Measurements from ENCODE around the gene CTPS2.
"Not testable (repeated sequence)": the region's sequence is repeated elsewhere in the genome, so short reads cannot be mapped to it uniquely, and the experiment has no call there.

CTPS2 gene

DNA sequence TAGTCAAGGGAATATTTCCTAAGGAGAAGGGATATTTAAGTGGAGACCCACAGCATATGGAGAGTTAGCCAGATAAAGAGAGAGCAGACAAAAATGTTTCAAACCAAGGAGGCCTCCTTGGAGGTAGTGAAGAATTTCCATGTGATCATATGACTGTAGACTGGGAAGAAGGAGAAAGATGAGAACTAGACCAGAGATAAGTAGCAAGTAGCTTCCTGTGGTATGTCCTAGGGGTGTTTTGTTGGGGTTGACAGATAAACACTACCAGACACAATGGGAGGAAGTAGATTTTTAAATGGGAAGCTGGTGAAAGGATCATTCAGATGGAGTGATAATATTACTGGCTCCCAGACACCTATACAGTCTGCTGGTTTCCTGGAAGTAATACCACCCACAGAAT is 20.5 kb upstream of the CTPS2 start:
- TF ChIP-seq, protein P1, sequence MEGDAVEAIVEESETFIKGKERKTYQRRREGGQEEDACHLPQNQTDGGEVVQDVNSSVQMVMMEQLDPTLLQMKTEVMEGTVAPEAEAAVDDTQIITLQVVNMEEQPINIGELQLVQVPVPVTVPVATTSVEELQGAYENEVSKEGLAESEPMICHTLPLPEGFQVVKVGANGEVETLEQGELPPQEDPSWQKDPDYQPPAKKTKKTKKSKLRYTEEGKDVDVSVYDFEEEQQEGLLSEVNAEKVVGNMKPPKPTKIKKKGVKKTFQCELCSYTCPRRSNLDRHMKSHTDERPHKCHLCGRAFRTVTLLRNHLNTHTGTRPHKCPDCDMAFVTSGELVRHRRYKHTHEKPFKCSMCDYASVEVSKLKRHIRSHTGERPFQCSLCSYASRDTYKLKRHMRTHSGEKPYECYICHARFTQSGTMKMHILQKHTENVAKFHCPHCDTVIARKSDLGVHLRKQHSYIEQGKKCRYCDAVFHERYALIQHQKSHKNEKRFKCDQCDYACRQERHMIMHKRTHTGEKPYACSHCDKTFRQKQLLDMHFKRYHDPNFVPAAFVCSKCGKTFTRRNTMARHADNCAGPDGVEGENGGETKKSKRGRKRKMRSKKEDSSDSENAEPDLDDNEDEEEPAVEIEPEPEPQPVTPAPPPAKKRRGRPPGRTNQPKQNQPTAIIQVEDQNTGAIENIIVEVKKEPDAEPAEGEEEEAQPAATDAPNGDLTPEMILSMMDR (IDR thresholded peaks at IDR 0.05; ENCODE audit: insufficient read depth, low read length, poor library complexity, severe bottlenecking), result no peak
- no peak for DNase-seq (ENCODE audit: extremely low read depth, insufficient read length)
- Histone ChIP-seq H3K27me3 (replicated peaks; ENCODE audit: control insufficient read depth, insufficient read depth, low read length) (no peaks in the 10 kb centered on the region), H3K36me3 (ENCODE audit: control insufficient read depth, insufficient read depth, low read length) (peaks cover 2% of the 10 kb centered on the region; the same call in 1 of the 2 replicates), H3K4me3 (replicated peaks; ENCODE audit: low read depth, low read length) (no peak overlapping the region)

DNA sequence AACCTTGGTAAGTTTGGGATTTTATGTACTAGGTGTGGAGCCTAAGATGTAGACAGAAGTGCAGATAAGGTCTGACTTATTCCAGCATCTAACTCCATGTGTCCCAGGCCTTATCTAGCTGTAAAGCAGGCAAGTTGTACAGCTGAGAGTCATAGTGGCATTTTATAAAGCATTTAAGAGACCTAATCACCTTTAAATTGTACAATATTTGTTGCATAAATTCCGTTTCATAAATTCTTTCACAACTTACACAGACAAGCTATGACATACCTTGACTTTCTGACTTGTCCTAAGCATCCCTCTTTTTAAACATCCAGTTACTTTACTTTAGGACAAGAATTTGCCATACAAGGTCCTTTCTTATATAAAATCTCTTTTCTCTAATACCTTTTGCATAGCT is 18.0 kb upstream of the CTPS2 start:
- TF ChIP-seq, protein P1 (IDR thresholded peaks at IDR 0.05; ENCODE audit: insufficient read depth, low read length, poor library complexity, severe bottlenecking), result no peak

DNA sequence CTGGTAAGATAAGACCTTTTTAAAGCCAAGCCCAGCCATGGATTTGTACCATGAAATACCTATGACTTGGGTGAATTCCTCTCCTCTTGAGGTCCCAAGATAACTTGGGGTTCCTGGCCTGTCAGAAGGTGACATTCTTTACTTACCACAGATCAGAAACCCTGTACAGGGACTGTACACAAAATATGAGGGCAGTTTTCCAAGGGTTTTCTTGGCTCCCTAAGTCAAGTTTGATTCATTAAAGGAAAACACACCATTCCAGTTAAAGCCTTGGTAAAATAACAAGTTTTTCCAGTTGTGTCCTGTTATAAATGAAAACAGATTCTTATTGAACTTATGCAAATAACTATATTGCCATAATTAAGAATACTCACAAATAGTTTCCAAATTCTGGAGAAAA is 15.2 kb upstream of the CTPS2 start:
- Histone ChIP-seq H3K36me3 (ENCODE audit: control insufficient read depth, insufficient read depth, low read length) (peaks cover 1% of the 10 kb centered on the region; the same call in 1 of the 2 replicates), H3K4me3 (replicated peaks; ENCODE audit: low read depth, low read length) (no peak overlapping the region), H3K27me3 (replicated peaks; ENCODE audit: control insufficient read depth, insufficient read depth, low read length) (no peaks in the 10 kb centered on the region)
- no peak for DNase-seq (ENCODE audit: extremely low read depth, insufficient read length)
- TF ChIP-seq, protein P1 (IDR thresholded peaks at IDR 0.05; ENCODE audit: insufficient read depth, low read length, poor library complexity, severe bottlenecking), result no peak

More for the DNA sequence above, 18.0 kb upstream of the CTPS2 start:
- DNase-seq (ENCODE audit: extremely low read depth, insufficient read length), result no peak
- H3K4me3 ChIP-seq (replicated peaks; ENCODE audit: low read depth, low read length), result no peak overlapping the region
- no peaks in the 10 kb centered on the region for H3K36me3 ChIP-seq (ENCODE audit: control insufficient read depth, insufficient read depth, low read length)
- H3K27me3 ChIP-seq (replicated peaks; ENCODE audit: control insufficient read depth, insufficient read depth, low read length), result no peaks in the 10 kb centered on the region

DNA sequence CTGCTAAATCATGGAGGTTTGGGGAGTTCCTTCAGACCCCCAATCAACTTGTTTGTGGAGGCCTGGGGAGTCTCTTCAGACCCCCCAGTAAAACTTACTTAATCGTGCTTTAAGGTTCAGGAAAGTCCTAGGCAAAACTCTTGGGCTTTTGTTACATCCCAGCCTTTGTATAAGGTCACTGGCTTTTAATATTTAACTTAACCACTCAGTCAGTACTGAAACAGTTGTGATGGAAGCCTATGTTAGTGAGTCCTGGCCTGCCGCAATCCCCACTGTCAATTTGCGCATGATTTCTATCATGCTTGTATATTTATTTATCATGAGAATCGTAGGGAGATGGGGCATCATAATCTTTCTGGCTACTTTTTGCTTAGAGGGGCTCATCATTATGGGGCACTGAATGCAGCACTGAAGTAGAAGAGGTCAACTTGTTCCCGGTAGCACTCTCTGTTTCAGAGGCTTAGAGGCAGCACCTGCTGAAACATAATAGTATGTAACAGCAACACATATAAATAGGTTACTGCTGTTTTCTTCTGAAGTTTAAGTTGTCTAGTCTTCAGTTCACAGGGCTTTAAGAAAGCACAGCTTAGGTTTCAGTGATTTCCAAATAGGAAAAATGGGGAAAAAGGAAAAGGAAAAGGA is 14.0 kb upstream of the CTPS2 start:
- not testable (repeated sequence) for H3K4me3 ChIP-seq (replicated peaks; ENCODE audit: low read depth, low read length); DNase-seq (ENCODE audit: extremely low read depth, insufficient read length); H3K36me3 ChIP-seq (ENCODE audit: control insufficient read depth, insufficient read depth, low read length)

DNA sequence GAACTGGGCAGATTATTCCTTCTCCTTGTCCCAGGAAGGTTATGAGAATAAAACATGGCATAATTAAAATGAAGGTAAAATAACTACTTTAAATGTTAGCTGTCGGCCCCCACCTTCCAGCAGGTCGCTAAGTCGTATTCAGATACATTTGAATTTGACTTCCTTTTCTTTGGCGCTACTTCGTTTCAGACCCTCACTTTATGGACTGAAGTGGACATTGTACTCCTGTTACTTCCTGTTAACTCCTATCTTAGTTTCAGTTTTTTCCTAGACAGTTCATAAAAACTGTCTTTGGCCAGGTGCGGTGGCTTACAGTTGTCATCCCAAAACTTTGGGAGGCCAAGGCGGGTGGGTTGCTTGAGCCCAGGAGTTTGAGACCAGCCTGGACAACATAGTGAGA is 12.6 kb upstream of the CTPS2 start:
- Histone ChIP-seq H3K27me3 (replicated peaks; ENCODE audit: control insufficient read depth, insufficient read depth, low read length) (no peaks in the 10 kb centered on the region), H3K4me3 (replicated peaks; ENCODE audit: low read depth, low read length) (no peak overlapping the region), H3K36me3 (ENCODE audit: control insufficient read depth, insufficient read depth, low read length) (peaks cover 1% of the 10 kb centered on the region; the same call in 1 of the 2 replicates)
- TF ChIP-seq, protein P1 (IDR thresholded peaks at IDR 0.05; ENCODE audit: insufficient read depth, low read length, poor library complexity, severe bottlenecking), result no peak
- DNase-seq (ENCODE audit: extremely low read depth, insufficient read length), result no peak

More for the DNA sequence above, 14.0 kb upstream of the CTPS2 start:
- not testable (repeated sequence) for H3K27me3 ChIP-seq (replicated peaks; ENCODE audit: control insufficient read depth, insufficient read depth, low read length)

DNA sequence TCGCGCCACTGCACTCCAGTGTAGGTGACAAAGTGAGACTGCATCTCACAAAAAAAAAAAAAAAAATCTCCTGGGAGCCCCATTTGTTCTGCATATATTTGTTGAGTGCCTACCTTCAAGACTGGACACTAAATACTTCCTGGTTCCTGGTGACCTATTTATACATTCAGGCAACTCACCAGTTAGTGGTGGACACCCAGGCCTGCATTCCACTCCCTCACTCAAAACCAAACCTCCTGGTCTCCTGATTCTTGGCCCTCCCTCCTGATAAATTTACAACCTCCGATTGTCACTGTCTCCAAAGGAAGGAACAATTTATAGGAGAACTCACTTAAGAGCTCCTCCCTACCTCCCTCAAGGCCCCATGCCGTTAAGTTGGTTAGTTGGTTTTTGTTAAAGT is 10.0 kb upstream of the CTPS2 start:
- peaks cover 1% of the 10 kb centered on the region; the same call in 1 of the 2 replicates for H3K36me3 ChIP-seq (ENCODE audit: control insufficient read depth, insufficient read depth, low read length)
- TF ChIP-seq, protein P1 (IDR thresholded peaks at IDR 0.05; ENCODE audit: insufficient read depth, low read length, poor library complexity, severe bottlenecking), result no peak
- DNase-seq (ENCODE audit: extremely low read depth, insufficient read length), result no peak
- no peaks in the 10 kb centered on the region for H3K27me3 ChIP-seq (replicated peaks; ENCODE audit: control insufficient read depth, insufficient read depth, low read length)
- H3K4me3 ChIP-seq (replicated peaks; ENCODE audit: low read depth, low read length), result no peak overlapping the region

Data from GM06990 (cell line).